K562 (cell line): ENCODE data around the gene IGSF3. TPM values are rescaled to one million over a fixed set of nuclear protein-coding genes. Genes with fewer than 3 reads are reported as not detected.

Experiments used
- LEF1 ChIP-seq: fragments of 450-650 bp; IDR thresholded peaks from 2 replicates; pipeline ENCODE4 v1.6.1; 2016; ENCODE audit warnings: mild to moderate bottlenecking
- NFIC ChIP-seq: fragments of 450-650 bp; IDR thresholded peaks from 2 replicates; pipeline ENCODE4 v1.6.1; 2017; ENCODE audit warnings: mild to moderate bottlenecking, inconsistent platforms
- NR1H2 ChIP-seq: sonication (generic); formaldehyde crosslinking; IDR thresholded peaks from 2 replicates; pipeline ENCODE4 v1.4.0; 2020; ENCODE audit warnings: mild to moderate bottlenecking, missing genetic modification reagents
- POLR3G ChIP-seq: IDR thresholded peaks from 2 replicates; pipeline ENCODE4 v1.6.1; 2011; ENCODE audit not compliant: insufficient read length, insufficient replicate concordance; ENCODE audit errors: extremely low read depth
- polyA plus RNA-seq, 8 experiments: library from polyadenylated mRNA; depleted of rRNA in 4 of 8; stranded (reverse) in 5 of 8; unstranded in 3 of 8; fragments of >200 nt; fragmentation: Nextera tagmentation in 2 of 8; fragmentation: Illumina TruSeq in 1 of 8; extraction: Ambion mirVana in 2 of 8; extraction: Trizol in 1 of 8; gene quantifications; 2 replicates each; pipeline versions ENCODE4 v1.2.1 to v1.2.3, GENCODE V29; 2011 to 2014; ENCODE audit warnings: inconsistent platforms in 1 of 8, missing spikeins in 1 of 8
- total RNA-seq, 7 experiments: library from RNA; depleted of rRNA in 6 of 7; stranded (reverse); fragments of >200 nt in 6 of 7; fragmentation: Illumina TruSeq in 2 of 7; extraction: Trizol in 2 of 7; gene quantifications; 2 replicates each; pipeline versions ENCODE4 v1.2.1 to v1.2.3, GENCODE V29; 2011 to 2021; ENCODE audit warnings: low replicate concordance in 1 of 7
- TF ChIP-seq, protein P1 (sequence below), 3 experiments: fragments of 200-800 bp in 1 of 3; sonication (Bioruptor generic) in 1 of 3; sonication (generic) in 1 of 3; formaldehyde crosslinking in 1 of 3; IDR thresholded peaks; 2 replicates each; pipeline versions ENCODE4 v1.6.1 to v1.8.0; 2016 to 2022; ENCODE audit warnings: mild to moderate bottlenecking in 2 of 3, missing compliant biosample characterization in 2 of 3, missing genetic modification characterization in 2 of 3, missing genetic modification reagents in 1 of 3
- TF ChIP-seq, protein P2 (sequence below), 2 experiments: fragments of 450-650 bp; IDR thresholded peaks; 2 replicates each; pipeline ENCODE4 v1.6.1; 2016
- TF ChIP-seq, protein P3 (sequence below): fragments of 250-450 bp; sonication (Bioruptor Pico); IDR thresholded peaks from 2 replicates; pipeline ENCODE4 v1.8.0; 2022; ENCODE audit warnings: inconsistent platforms
- TF ChIP-seq, protein P4 (sequence below), 2 experiments: fragments of 450-650 bp in 1 of 2; sonication (generic) in 1 of 2; formaldehyde crosslinking in 1 of 2; IDR thresholded peaks; 2 replicates each; pipeline versions ENCODE4 v1.7.1 to v1.9.0; 2016 to 2022; ENCODE audit warnings: inconsistent platforms in 1 of 2, mild to moderate bottlenecking in 1 of 2, missing genetic modification reagents in 1 of 2

The IGSF3 gene
- total and polyA plus RNA-seq, 9 of the 15 experiments (the other 6 are each of a cell fraction or from before 2014, with no cell fraction given): 1.1 to 15.0 (median 8.3) TPM

DNA sequence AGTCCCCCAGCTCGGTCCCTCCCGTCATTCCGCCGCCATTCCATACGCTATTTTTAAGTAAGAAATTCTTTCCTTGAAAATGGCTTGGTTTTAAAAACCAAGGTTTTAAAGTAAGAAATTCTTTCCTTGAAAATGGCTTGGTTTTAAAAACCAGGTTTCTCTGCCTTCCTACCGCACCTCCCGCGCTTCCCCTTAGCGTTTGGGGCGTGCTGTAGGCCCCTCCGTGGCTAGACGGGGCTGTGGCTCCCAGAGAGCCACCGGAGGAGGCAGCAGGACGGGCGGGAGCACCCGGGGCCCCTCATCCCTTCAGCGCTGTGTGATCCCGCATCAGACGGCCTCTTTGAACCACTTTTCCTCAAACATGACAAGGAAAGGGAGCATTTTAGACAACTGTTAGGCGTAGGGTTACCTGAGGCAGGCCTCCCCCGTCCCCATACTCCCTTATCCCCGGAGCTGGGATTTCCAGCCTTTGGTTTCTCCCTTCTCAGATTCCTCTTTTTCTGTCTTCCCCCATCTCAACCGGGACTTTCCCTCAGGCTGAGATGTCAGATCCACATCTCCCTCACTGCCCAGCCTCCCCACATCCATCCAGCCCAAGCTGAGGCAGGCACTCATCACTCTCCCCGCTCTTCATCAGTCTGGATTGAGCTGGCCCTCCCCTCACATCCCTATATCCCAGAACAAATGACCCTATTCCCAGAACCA, 96.2 kb downstream of the IGSF3 start (continued):
- TF ChIP-seq NFIC (peak; percentile 61; the same call in 1 of the 2 replicates), POLR3G (no peak), LEF1 (0 out of 2 replicates have a peak, but pooled peaks have one; percentile 44), NR1H2 (CRISPR knock-in tag) (peak; percentile 88; the same call in 1 of the 2 replicates)
- TF ChIP-seq, protein P1, sequence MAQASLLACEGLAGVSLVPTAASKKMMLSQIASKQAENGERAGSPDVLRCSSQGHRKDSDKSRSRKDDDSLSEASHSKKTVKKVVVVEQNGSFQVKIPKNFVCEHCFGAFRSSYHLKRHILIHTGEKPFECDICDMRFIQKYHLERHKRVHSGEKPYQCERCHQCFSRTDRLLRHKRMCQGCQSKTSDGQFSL (CRISPR knock-in tag; IDR thresholded peaks at IDR 0.05): no peak
- TF ChIP-seq, protein P1 (tag; IDR thresholded peaks at IDR 0.05): 0 out of 4 replicates have a peak, but pooled peaks of 1 of the 2 experiments have one; percentile 2
- TF ChIP-seq, protein P2, sequence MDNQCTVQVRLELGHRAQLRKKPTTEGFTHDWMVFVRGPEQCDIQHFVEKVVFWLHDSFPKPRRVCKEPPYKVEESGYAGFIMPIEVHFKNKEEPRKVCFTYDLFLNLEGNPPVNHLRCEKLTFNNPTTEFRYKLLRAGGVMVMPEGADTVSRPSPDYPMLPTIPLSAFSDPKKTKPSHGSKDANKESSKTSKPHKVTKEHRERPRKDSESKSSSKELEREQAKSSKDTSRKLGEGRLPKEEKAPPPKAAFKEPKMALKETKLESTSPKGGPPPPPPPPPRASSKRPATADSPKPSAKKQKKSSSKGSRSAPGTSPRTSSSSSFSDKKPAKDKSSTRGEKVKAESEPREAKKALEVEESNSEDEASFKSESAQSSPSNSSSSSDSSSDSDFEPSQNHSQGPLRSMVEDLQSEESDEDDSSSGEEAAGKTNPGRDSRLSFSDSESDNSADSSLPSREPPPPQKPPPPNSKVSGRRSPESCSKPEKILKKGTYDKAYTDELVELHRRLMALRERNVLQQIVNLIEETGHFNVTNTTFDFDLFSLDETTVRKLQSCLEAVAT (IDR thresholded peaks at IDR 0.05): 0 out of 4 replicates have a peak, but pooled peaks of 1 of the 2 experiments have one; percentile 13
- TF ChIP-seq, protein P3, sequence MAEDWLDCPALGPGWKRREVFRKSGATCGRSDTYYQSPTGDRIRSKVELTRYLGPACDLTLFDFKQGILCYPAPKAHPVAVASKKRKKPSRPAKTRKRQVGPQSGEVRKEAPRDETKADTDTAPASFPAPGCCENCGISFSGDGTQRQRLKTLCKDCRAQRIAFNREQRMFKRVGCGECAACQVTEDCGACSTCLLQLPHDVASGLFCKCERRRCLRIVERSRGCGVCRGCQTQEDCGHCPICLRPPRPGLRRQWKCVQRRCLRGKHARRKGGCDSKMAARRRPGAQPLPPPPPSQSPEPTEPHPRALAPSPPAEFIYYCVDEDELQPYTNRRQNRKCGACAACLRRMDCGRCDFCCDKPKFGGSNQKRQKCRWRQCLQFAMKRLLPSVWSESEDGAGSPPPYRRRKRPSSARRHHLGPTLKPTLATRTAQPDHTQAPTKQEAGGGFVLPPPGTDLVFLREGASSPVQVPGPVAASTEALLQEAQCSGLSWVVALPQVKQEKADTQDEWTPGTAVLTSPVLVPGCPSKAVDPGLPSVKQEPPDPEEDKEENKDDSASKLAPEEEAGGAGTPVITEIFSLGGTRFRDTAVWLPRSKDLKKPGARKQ: no peak
- TF ChIP-seq, protein P4, sequence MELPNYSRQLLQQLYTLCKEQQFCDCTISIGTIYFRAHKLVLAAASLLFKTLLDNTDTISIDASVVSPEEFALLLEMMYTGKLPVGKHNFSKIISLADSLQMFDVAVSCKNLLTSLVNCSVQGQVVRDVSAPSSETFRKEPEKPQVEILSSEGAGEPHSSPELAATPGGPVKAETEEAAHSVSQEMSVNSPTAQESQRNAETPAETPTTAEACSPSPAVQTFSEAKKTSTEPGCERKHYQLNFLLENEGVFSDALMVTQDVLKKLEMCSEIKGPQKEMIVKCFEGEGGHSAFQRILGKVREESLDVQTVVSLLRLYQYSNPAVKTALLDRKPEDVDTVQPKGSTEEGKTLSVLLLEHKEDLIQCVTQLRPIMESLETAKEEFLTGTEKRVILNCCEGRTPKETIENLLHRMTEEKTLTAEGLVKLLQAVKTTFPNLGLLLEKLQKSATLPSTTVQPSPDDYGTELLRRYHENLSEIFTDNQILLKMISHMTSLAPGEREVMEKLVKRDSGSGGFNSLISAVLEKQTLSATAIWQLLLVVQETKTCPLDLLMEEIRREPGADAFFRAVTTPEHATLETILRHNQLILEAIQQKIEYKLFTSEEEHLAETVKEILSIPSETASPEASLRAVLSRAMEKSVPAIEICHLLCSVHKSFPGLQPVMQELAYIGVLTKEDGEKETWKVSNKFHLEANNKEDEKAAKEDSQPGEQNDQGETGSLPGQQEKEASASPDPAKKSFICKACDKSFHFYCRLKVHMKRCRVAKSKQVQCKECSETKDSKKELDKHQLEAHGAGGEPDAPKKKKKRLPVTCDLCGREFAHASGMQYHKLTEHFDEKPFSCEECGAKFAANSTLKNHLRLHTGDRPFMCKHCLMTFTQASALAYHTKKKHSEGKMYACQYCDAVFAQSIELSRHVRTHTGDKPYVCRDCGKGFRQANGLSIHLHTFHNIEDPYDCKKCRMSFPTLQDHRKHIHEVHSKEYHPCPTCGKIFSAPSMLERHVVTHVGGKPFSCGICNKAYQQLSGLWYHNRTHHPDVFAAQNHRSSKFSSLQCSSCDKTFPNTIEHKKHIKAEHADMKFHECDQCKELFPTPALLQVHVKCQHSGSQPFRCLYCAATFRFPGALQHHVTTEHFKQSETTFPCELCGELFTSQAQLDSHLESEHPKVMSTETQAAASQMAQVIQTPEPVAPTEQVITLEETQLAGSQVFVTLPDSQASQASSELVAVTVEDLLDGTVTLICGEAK (IDR thresholded peaks at IDR 0.05): peak; percentile 53; the same call in 1 of the 2 replicates
- TF ChIP-seq, protein P4 (CRISPR knock-in tag; IDR thresholded peaks at IDR 0.05): no peak
